HG03175 (cell line): ENCODE results near the gene FLOT2.
A peak's percentile ranks its signal among the peaks of the same experiment; 100 is the strongest.
"Not testable (repeated sequence)": the region's sequence is repeated elsewhere in the genome, so short reads cannot be mapped to it uniquely, and the experiment has no call there.

Source experiments
- ATAC-seq: cut with Tn5 transposase; IDR thresholded peaks from one replicate; pipeline ENCODE4 v1.9.1; 2021; ENCODE audit warnings: mild to moderate bottlenecking, moderate library complexity; ENCODE audit not compliant: unreplicated experiment

The FLOT2 gene

DNA sequence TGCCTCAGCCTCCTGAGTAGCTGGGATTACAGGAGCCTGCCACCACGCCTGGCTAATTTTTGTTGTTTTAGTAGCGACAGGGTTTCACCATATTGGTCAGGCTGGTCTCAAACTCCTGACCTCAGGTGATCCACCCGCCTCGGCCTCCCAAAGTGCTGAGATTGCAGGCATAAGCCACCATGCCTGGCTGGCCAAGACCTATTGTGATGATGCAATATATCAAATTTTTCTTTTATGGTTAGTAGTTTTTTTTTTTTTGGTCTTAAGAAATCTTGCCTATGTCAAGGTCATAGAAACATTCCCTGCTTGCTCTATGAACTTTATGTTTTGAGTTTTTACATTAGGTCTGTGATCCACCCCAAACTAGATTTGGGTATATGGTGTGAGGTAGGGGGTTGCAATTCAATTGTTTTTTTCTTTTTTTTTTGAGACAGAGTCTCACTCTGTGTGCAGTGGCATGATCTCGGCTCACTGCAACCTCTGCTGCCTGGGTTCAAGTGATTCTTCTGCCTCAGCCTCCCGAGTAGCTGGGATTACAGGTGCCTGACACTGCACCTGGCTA, 20.3 kb downstream of the FLOT2 start:
- not testable (repeated sequence) for ATAC-seq

DNA sequence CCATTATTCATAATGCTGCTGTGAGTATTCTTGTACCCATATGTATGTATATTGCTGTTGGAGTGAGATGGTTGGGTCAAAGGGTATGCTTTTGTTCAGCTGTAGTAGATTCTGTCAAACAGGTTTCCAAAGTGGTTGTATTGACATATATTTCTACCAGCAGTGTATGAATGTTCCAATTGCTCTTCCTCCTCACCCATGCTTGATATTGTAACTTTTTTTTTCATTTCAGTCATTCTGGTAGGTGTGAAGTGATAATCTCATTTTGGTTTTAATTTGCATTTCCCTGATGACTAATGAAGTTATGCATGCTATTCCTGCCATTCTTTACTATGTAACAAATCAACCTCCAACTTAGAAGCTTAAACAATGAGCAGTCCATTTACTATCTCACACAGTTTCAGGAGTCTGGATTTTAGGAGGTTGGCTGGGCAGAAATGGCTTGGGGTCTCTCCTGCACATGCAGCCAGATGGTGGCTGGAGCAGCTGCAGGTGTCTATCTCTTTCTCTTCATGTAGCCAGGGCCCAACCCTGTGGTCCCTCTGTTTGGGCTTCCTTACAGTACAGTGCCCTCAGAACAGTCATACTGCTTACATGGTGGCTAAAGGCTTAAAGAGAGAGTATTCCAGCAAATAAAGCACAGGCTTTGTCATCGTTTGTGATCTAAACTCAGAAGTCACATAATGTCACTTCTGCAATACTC, 21.5 kb downstream of the FLOT2 start:
- ATAC-seq, result no peak

DNA sequence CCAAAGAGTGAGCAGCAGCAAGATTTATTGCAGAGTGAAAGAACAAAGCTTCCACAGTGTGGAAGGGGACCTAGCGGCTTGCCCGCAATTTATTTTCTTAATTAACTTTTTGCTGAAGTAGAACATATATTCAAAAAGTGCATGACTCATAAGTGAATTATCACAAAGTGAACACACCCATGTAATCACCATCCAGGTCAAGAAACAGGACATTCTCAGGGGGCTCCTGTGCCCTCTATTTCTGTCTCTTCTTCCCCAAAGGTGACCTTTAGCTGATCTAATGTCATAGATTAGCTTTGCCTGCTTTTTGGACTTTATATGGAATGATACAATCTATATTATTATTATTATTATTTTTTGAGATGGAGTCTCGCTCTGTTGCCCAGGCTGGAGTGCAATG, 22.8 kb downstream of the FLOT2 start:
- no peak for ATAC-seq

DNA sequence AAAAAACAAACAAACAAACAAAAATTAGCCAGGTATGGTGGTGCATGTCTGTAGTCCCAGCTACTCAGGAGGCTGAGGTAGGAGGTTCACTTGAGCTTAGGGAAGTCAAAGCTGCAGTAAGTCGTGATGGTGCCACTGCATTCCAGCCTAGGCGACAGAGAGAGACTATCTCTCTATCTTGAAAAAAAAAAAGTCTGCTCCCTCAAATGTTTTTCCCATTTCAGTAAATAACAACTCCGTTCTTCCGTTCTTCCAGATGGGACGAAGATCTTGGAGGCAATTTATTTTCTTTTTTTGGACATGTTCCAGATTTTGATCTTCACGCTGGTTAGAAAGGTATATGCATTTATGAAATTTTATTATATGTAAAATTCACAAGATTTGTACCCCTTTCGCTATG, 23.7 kb downstream of the FLOT2 start:
- no peak for ATAC-seq

DNA sequence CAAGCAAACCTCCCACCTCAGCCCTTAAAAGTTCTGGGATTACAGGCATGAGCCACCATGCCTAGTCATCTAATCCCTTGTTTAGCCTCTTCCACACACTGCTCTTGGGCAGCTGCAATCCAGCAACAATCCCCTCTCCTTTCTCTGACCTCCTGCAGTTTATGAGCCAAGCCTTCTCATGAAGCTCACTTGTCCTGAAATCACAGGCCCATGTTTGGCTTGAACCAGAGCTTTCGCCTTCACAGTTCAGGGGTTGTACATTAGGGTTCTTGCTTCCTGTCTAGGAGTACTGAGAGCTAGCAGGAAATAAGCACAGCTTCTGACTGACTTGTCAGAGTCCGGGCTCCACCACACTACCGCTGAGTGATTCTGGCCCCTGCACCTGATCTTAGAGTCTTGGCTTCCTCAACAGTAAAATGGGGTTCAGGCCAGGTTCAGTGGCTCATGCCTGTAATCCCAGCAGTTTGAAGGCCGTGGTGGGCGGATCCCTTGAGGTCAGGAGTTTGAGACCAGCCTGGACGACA, 26.4 kb downstream of the FLOT2 start:
- peak; percentile 94 for ATAC-seq

DNA sequence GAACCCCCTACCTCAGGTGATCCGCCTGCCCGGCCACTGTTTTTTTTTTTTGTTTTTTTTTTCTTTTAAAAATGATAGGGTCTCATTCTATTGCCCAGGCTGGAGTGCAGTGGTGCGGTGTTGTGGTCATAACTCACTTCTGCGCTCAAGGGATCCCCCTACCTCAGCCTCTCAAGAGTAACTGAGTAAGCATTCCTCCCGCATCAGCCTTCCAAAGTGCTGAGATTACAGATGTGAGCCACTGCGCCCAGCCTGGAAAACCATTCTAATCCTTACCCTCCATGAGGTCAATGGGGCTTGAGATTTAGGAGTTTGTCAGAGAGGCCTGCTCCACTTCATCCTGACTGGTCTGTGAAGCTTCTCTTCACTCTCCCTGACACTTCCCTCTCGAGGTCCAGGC, 30.3 kb downstream of the FLOT2 start:
- ATAC-seq, result no peak

DNA sequence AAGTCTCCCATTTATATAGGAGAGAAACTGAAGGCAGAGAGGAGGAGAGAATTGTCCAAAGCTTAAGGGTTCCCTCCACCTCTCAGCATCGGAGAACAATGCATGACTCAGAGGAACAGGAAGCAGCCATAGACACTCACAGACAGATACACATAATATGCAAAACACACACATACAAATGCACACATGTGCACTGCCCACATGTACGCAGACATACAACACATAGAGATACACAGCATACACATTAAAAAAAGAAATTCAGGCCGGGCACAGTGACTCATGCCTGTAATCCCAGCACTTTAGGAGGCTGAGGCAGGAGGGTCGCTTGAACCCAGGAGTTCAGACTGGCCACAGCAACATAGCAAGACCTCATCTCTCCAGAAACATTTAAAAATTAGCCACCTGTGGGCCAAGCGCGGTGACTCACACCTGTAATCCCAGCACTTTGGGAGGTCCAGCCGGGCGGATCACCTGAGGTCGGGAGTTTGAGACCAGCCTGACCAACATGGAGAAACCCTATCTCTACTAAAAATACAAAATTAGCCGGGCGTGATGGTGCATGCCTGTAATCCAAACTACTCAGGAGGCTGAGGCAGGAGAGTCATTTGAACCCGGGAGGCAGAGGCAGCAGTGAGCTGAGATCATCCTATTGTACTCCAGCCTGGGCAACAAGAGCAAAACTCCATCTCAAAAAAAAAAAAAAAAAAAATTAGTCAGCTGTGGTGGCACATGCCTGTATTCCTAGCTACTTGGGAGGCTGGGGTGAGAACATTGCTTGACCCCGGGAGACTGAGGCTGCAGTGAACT, 31.4 kb downstream of the FLOT2 start:
- no peak for ATAC-seq

DNA sequence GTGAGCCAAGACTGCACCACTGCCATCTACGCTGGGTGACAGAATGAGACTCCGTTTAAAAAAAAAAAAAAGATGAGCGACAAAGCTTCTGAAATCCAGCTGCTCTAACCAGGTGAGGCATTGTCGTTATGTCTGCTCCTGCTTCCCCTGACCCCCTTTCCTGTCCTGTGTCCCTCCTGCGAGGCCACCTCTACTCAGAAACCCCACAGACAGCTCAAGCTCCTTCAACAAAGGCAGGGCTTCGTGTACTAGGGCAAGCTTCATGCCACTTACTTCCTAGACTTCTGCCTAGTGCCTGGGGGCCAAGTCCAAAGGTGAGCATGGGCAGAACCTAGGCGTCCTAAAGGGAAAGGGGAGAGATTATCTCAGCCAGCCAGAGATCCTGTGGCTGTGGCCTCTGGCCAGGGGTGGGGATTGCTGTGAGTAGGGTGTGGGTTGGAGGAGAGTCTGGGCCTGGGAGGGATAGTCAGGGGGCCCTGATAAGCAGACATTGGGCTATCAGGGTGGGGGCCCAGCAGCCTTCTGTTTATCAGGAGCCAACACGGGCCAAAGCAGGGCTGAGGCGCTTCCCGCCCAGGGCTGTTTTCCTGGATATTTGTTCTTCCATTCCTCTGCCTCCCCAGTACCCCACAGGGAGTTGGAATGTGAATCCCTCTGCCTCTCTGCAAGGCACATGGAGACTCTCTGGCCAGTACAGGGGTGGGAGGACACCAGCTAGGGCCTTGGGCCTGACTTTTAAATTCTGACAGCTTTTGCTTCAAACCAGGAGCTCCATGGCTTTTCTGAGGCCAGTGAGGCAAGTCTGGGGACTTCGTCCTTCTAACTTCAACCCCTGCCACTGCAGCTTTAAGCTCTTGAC, 32.3 kb downstream of the FLOT2 start:
- ATAC-seq, result no peak

DNA sequence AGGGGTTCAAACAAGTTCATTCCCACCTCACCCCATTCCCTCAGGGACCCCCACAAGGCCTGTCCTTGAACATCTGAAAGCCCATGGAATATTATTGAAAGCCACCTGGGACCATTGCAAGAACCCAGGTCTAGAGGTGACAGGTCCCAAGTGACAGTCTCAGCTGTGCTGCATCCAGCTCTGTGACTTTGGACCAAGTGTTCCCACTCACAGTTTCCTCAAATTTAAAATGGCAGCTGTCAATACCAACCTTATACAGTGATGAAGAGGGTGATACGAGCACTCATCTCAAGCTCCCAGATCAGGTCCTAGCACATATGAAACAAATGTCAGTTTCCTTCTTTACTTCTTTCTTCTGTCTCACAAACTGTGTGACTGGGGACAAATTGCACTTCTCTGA, 33.6 kb downstream of the FLOT2 start:
- no peak for ATAC-seq

DNA sequence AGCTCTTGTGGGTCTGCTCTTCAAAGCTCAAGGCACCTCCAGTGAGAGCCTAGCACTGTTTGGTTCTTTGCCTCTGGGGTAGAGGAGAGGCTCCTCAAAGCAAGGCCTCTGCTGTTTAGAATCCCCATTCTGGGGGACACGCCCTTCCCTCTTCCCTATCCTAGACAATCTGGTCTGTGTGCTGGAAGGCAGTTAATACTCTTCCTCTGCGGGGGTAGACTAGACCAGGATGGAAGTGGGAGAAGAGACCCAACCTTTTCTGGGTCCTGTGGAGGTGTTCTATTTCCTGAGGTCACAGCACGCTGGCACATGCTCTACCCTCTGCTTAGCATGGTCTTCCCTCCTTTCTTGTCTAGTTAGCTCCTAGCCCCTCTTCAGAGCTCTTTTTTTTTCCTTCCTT, 35.0 kb downstream of the FLOT2 start:
- no peak for ATAC-seq

DNA sequence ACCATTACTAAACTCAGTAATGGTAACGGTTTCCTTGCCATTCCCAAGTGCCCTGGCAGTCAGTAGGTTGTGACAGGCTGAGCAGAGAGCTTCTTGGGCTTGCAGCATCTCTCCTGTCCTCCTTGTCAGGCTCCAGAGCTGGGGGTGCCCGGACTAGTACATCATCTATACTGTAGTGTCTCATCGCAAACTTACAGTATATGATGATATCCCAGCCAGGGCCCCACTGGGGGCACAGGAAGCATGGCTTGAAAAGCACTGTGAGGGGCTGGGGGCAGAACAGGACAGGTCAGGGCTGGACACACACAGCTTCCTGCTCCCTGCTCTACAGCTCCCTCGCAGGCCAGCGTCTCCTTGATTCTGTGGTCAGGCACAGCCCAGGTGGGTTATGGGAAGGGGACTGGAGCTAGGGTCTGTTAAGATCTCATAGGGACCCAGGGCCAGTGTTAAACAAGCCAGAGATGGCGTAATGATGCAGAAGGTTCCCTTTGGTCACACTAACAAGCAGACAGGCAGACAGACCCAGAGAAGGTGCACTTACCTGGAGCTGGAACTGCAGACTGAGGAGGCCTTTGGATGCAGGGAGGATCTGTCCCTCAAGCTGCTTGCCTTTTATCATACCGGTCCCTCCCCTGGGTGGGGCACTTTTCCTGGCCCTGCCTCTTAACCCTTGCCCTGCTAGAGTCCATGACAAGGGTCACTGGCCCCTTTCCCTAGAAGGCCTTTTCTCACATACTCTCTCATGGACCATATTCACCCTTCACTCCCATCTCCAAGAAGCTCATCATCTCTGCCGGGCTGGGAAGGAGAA, 35.9 kb downstream of the FLOT2 start:
- no peak for ATAC-seq

DNA sequence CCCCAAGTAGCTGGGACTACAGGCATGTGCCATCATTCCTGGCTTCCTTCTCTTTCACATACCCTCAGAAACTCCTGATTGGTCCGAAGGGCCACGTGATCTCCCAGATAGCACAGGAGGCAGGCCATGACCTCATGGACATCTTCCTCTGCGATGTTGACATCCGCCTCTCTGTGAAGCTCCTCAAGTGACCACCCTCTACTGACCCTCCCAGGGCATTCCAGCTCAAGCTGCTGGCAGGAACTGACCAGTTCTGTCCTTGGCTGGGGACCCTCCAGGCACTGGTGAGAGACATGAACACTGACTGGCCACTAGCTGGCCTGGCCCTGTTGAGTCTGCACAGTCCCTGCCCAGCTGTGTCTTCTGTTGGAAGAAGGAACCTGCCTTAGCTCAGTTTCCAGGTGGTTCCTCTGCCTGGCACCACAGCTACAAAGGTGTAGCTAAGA, 37.1 kb downstream of the FLOT2 start:
- no peak for ATAC-seq

DNA sequence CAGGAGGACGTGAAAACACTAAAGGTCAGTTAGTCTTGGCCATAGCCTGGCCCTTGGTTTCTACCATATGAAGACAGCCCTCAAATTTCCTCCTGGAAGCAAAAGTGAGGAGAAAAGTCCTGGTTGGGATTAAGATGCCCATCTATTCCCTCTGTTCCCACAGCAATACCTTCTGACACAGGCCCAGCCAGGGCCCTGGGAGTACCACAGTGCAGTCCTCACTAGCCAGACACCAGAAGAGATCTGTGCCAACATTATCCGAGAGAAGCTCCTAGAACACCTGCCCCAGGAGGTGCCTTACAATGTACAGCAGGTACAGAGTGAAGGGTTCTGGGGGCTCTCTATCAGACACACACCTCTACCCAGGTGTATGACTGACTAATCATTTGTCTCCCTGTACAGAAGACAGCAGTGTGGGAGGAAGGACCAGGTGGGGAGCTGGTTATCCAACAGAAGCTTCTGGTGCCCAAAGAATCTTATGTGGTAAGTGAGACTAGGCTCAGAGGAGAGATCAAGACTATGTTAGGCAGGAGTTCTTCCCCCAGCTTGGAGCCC, 38.7 kb downstream of the FLOT2 start:
- no peak for ATAC-seq

DNA sequence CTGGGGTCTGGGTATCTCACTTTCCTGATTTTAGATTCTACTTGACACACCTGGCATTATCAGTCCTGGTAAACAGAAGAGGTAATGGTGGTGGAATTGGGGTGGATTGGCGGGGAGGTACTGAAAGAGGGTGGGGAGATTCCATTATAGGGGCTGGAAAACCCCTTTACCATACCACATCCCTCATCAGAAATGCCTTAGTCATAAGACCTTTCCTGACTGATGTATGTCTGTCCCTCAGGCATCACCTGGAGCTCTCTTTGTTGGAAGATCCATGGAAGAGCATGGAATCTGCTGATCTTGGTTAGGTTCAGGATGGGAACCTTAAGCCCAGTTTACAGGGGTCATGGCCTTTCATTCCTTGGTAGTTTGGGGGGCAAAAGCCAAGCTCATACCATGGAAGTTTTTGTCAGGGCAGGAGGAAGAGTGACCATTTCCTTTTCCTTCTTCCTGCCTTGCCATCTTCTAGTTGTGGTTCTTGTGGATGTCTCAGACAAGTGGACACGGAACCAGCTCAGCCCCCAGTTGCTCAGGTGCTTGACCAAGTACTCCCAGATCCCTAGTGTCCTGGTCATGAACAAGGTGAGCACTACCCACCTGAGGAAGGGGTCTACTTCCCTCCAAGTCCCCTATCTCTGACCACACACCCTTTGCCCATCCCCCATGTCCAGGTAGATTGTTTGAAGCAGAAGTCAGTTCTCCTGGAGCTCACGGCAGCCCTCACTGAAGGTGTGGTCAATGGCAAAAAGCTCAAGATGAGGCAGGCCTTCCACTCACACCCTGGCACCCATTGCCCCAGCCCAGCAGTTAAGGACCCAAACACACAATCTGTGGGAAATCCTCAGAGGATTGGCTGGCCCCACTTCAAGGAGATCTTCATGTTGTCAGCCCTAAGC, 39.4 kb downstream of the FLOT2 start:
- no peak for ATAC-seq

DNA sequence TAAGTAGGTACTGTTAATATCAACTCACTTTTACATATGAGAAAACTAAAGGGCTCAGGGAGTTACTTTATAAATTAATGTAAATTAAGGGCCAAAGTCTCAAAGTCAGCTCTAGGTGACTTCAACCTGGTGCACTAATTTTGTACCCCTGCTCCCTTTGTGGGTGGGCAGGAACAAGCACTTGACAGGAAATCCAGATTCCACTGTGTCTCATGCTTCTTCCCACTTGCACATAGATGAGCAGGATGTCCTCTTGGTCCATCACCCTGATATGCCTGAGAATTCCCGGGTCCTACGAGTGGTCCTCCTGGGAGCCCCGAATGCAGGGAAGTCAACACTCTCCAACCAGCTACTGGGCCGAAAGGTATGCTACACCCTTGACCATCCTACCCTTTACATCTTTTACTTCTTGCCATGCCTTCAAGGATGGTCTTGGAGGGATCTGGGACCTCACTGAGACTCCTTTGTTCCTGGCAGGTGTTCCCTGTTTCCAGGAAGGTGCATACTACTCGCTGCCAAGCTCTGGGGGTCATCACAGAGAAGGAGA, 41.4 kb downstream of the FLOT2 start:
- no peak for ATAC-seq

DNA sequence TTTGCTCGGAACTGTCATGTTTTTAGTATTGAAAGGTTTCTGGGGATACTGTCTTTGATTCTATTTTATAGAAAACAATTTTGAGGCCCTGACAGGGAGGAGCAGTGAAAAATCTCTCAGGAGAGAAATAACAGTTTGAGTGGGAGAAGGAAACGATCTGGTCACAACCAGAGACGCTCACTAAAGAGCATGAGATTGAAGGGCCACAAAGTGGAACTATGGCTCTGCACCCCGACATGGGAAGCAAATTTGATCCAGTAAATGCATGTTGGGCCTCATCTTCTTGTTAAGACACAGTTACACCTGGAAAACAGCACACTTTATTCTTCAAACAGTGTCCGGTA, 42.2 kb downstream of the FLOT2 start:
- ATAC-seq, result no peak

DNA sequence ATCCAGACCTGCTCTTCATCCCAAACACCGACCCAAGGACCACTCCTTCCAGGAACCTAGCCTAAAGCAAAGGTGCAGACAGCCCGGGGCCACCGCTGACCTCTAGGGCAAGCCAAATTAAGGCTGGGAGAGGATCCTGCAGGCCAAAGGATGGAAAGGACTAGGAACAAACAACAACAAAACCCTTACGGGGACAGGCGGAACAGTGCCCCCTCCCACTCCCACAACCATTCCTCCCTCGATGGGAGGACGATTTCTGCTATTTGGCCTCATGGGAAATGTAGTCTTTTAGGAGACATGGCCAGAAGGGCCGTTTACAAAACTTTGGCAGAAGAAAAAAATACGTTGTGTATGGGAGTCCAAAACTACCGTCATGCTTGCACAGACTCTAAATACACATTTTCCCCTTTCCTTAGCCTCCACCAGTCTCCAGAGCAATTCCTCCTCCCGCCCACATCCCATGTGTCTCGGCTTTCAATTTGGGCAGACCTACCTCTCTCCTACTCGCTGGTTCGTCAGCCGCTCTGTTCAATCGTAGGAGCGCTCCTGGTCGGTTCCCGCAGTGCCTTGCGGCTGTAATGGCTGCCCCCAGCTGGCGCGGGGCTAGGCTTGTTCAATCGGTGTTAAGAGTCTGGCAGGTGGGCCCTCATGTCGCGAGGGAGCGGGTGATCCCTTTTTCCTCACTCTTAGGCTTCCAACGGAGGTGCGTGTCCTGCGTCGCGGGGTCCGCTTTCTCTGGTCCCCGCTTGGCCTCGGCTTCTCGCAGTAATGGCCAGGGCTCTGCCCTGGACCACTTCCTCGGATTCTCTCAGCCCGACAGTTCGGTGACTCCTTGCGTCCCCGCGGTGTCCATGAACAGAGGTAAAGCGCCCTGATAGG, 42.8 kb downstream of the FLOT2 start, which contains the start of gene ERAL1:
TSS of gene ERAL1 (plus strand) at position 560 of the 879 bp plus-strand sequence. CDS start at position 579, 19 bp downstream.
- peak; percentile 95 for ATAC-seq
